ENCODE measurements around the gene CACFD1.

The CACFD1 gene

GRCh38 chr9:133467101-133467500 is 7.3 kb downstream of the CACFD1 start:
- DNase-seq (ENCODE audit: low read depth): no peak
- in situ Hi-C loops (cut with HindIII; ENCODE audit: low sequenced_read_pairs): loop anchor here (5.0 kb wide), 1 partner anchor 90 kb away; the partner anchor contains the start of genes STKLD1 and SURF4
- no peak for TF ChIP-seq CTCF (IDR thresholded peaks at IDR 0.05; ENCODE audit: low read depth, low read length, missing control alignments)
- H3K4me3 ChIP-seq (ENCODE audit: low read depth, low read length): no peak overlapping the region

DNA sequence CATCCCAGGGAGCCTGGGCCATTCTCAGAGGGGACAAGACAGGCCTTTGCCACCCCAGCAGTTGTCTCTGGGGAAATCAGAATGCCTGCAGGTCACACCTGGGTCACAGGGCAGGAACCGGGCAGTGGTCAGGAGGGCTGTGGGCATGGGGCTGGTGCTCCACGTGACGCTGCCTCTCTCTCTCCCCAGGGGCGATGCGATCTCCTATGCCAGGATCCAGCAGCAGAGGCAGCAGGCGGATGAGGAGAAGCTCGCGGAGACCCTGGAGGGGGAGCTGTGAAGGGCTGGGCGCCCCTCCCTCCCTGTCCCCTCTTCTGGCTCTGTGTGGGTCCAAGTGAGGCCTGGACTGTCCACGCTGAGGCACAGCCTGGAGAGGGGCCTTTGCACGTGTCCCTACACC is 8.6 kb downstream of the CACFD1 start:
- DNase-seq (ENCODE audit: low read depth): no peak
- H3K4me3 ChIP-seq (ENCODE audit: low read depth, low read length): no peak overlapping the region
- in situ Hi-C loops (cut with HindIII; ENCODE audit: low sequenced_read_pairs): loop anchor here (5.0 kb wide), 1 partner anchor 91 kb away; the partner anchor contains the start of genes STKLD1 and SURF4
- no peak for TF ChIP-seq CTCF (IDR thresholded peaks at IDR 0.05; ENCODE audit: low read depth, low read length, missing control alignments)

DNA sequence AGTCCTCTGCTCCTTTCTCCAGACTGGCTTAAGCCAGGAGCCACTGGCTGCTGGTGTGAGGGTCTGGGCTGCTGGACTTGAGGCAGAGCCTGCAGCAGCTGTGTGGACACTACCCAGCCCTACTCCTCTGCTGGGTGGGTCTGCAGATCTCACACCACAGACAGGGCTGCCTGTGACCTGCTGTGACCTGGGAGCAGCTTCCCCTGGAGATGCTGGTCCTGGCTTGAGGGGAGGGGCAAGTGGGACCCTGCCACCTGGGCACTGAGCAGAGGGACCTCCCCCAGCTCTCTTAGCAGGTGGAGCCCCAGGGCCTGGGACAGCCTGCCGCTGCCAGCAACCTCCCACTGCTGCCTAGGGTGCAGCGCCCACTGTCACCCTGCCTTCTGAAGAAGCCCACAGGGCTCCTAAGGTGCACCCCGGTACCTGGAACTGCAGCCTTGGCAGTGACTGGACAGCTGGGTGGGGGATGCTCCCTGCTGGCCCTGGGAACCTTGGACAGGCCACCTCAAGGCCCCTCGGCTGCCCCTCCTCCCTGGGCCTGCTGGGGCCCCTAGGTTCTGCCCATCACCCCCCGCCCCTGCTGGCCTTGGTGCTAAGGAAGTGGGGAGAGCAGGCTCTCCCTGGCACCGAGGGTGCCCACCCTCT is 9.1 kb downstream of the CACFD1 start:
- DNase-seq (ENCODE audit: low read depth): no peak
- no peak for TF ChIP-seq CTCF (IDR thresholded peaks at IDR 0.05; ENCODE audit: low read depth, low read length, missing control alignments)
- no peak overlapping the region for H3K4me3 ChIP-seq (ENCODE audit: low read depth, low read length)
- in situ Hi-C loops (cut with HindIII; ENCODE audit: low sequenced_read_pairs): loop anchor here (5.0 kb wide), 1 partner anchor 92 kb away; the partner anchor contains the start of genes STKLD1 and SURF4

GRCh38 chr9:133470427-133470924 is 10.7 kb downstream of the CACFD1 start:
- no peak overlapping the region for H3K4me3 ChIP-seq (ENCODE audit: low read depth, low read length)
- in situ Hi-C loops (cut with HindIII; ENCODE audit: low sequenced_read_pairs): no loop called here
- DNase-seq (ENCODE audit: low read depth): no peak
- no peak for TF ChIP-seq CTCF (IDR thresholded peaks at IDR 0.05; ENCODE audit: low read depth, low read length, missing control alignments)

- DNase-seq (ENCODE audit: low read depth): no peak
- no peak overlapping the region for H3K4me3 ChIP-seq (ENCODE audit: low read depth, low read length)
- in situ Hi-C loops (cut with HindIII; ENCODE audit: low sequenced_read_pairs): no loop called here
- no peak for TF ChIP-seq CTCF (IDR thresholded peaks at IDR 0.05; ENCODE audit: low read depth, low read length, missing control alignments)
These were observed 11.2 kb downstream of the CACFD1 start for GRCh38 chr9:133470988-133471387.

DNA sequence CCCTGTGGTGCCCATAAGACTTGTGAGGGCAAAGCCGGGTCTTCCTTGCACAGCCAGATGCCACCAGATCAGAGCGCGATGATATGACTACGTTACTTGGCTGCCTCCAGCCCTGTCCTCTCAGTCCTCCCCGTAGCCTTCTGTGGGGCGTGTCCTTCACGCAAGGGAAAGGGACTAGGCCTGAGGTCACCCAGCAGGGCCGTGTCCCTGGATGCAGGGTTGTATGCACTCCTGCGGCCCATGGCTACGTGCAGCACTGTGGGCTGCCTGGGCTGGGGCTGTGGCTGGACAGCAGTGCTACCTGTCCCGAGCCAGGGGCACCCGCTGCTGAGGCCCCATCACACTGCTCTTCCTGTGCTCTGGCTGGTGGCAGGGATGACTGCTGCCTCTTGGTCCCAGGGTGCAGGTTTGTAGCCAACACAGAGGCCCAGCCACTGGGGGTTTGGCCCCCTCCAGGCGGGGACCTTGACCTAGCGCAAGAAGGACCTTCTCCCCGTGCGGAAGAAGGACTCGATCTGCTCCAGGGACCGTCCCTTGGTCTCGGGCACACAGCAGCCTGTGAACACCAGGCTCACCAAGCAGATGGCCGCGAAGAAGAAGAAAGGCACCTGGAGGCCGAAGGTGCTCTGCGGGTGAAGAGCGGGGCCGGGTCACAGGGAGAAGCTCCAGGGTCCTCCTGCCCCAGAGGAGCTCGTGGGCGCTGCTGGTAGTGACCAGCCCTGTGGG is 11.9 kb downstream of the CACFD1 start:
- no peak overlapping the region for H3K4me3 ChIP-seq (ENCODE audit: low read depth, low read length)
- TF ChIP-seq CTCF (IDR thresholded peaks at IDR 0.05; ENCODE audit: low read depth, low read length, missing control alignments): no peak
- DNase-seq (ENCODE audit: low read depth): no peak
- in situ Hi-C loops (cut with HindIII; ENCODE audit: low sequenced_read_pairs): no loop called here
